ENCODE results near the gene KPNA4.

DNA sequence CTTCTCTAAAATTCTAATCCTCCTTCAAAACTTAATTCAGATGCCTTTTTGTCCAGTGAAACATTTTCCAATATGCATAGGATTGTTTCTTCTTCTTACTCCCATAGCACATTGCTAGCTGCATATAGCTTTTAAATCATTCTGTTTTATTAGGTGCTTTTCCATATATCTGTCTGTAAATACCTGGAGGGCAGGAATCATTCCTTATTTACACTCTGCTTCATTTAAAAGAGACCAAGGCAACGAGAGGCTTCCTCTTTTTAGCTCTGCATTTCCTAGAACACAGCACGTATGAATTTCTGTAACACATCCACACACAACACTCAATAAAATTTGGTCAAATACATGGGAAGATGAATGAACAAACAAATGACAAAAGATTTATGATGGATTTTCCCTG is 43.5 kb upstream of the KPNA4 start:
- TF ChIP-seq CTCF (IDR thresholded peaks at IDR 0.05) (no peak), POLR2A (IDR thresholded peaks at IDR 0.05) (no peak)

All from sigmoid colon (tissue), 3 donors.